ENCODE data around the gene TACC3. TPM values are rescaled to one million over a fixed set of nuclear protein-coding genes. Genes with fewer than 3 reads are reported as not detected.

TACC3 gene
- total RNA-seq, 1 donor from 2014 or later = 91.4 TPM

DNA sequence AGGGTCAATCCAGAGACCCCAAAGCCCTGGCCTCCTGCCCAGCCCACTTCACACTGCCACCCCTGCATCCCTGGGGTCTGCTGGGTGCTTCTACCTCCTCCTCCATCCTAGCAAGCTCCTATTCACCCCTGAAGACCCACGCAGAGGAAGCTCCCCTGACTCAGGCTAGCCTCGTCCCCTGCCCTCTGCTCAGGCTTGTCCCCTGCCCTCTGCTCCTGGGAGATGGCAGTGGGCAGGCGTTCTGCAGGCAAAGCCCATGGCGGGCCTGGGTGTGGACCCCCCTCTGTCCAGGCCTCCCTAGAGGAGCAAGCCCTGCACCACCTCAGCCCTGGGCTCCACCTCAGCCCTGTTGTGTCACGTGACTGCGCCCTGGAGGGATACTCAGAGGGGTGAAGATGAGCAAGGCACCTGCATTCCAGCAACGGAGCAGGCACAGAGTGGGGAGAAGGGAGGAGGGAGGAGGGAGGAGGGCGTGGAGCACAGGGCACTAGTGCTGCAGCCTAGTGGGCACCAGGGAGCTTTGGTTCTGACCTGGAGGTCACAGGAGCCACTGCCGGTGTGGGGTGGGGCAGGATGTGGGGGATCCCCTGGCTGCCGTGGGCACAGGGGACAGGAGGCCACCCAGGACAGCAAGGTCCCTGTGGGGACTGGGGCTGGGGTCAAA, 44.2 kb downstream of the TACC3 start:
- TF ChIP-seq, protein P1, sequence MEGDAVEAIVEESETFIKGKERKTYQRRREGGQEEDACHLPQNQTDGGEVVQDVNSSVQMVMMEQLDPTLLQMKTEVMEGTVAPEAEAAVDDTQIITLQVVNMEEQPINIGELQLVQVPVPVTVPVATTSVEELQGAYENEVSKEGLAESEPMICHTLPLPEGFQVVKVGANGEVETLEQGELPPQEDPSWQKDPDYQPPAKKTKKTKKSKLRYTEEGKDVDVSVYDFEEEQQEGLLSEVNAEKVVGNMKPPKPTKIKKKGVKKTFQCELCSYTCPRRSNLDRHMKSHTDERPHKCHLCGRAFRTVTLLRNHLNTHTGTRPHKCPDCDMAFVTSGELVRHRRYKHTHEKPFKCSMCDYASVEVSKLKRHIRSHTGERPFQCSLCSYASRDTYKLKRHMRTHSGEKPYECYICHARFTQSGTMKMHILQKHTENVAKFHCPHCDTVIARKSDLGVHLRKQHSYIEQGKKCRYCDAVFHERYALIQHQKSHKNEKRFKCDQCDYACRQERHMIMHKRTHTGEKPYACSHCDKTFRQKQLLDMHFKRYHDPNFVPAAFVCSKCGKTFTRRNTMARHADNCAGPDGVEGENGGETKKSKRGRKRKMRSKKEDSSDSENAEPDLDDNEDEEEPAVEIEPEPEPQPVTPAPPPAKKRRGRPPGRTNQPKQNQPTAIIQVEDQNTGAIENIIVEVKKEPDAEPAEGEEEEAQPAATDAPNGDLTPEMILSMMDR (conservative IDR thresholded peaks at IDR 0.05) = no peak
- H3K9me3 Mint-ChIP-seq = no peaks in the 10 kb centered on the region
- H3K27me3 Mint-ChIP-seq = no peaks in the 10 kb centered on the region
- H3K4me1 Mint-ChIP-seq (ENCODE audit: unreplicated experiment) = peaks cover 4% of the 10 kb centered on the region
- DNase-seq (ENCODE audit: extremely low spot score, unreplicated experiment) = no peak
- no peaks in the 10 kb centered on the region for H3K36me3 Mint-ChIP-seq
- H3K4me3 Mint-ChIP-seq = no peak overlapping the region
- H3K27ac Mint-ChIP-seq = no peak overlapping the region

DNA sequence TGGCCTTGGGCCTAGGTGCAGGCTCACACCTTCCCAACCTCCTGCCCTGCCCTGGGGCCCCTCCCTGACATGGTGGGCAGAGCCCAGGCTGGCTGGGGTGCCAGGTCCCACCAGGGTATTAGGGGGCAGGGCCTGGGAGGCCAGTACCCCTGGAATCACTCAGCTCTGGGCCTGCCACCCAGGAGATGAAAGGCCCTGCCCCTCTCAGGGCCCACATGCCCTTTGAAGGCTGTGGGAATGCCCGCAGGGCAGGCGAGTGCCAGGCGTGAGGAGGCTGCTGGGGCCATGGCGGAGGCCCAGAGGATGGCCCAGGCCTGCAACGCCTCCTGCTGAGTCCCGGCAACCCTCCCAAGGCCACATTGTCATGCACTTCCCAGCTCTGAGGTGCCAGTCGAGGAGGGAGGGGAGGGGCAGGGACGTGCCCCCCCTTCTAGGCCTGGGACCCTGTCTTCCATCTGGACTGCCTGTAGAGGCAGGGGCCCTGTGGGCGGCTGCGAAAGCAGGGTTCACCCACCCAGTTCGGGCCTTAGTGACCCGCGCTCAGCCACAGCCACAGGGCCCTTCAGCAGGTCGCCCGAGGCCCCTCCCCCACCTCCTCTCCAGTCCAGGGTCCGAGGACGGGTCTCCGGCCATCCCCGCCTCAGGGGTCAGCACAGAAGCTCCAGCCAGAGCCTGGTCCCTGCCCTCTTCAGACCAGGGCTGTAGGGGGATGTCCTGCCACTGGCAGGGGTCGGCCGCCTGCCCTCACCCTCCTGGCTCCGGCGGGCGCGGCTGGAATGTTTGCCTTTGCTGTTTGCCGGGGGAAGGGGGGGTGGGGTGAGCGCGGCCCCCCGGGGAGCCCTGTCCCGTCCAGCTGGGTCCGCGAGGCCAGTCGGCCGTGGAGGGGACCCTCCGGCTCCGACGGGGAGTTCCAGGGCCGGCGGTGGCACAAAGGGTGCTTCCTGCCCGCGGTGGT, 45.1 kb downstream of the TACC3 start:
- Mint-ChIP-seq H3K27me3 (no peaks in the 10 kb centered on the region), H3K27ac (no peak overlapping the region), H3K9me3 (no peaks in the 10 kb centered on the region), H3K36me3 (no peaks in the 10 kb centered on the region), H3K4me1 (ENCODE audit: unreplicated experiment) (peaks cover 4% of the 10 kb centered on the region), H3K4me3 (no peak overlapping the region)
- no peak for DNase-seq (ENCODE audit: extremely low spot score, unreplicated experiment)
- TF ChIP-seq, protein P1 (conservative IDR thresholded peaks at IDR 0.05) = no peak

DNA sequence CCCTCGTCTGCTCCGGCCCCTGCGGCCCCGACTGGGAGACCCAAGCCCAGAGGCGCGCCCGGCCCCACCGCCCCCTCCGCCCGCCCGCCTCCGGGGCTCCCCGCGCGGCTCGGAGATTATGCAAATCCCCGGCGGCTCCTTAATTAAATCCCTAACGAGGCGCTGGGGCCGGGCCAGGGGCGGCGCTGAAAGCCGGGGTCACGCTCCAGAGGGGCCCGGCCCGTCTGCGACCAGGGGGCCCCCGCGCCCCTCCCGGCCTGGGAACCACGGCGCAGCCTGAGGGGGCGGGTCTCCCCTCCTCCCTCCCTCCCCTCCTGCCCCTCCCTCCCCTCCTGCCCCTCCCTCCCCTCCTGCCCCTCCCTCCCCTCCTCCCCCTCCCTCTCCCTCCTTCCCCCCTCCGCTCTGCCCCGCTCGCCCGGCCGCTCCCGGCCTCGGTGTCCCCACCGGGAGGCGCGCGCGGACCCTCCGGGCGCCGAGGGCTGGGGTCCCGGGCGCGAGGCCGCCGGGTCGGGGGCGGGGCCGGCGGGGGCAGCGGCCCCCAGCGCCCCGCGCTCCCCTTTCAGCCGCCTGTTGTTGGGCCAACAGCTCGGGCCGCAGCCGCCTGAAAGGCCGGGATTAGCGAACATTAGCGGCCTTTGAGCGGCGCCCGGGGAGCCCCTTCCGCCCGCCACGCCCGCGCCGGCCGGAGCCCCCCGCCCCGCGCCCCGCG, 45.9 kb downstream of the TACC3 start:
- no peaks in the 10 kb centered on the region for H3K9me3 Mint-ChIP-seq
- no peaks in the 10 kb centered on the region for H3K36me3 Mint-ChIP-seq
- no peak for DNase-seq (ENCODE audit: extremely low spot score, unreplicated experiment)
- H3K4me1 Mint-ChIP-seq (ENCODE audit: unreplicated experiment) = peaks cover 4% of the 10 kb centered on the region
- TF ChIP-seq, protein P1 (conservative IDR thresholded peaks at IDR 0.05) = no peak
- no peak overlapping the region for H3K27ac Mint-ChIP-seq
- no peaks in the 10 kb centered on the region for H3K27me3 Mint-ChIP-seq
- no peak overlapping the region for H3K4me3 Mint-ChIP-seq

DNA sequence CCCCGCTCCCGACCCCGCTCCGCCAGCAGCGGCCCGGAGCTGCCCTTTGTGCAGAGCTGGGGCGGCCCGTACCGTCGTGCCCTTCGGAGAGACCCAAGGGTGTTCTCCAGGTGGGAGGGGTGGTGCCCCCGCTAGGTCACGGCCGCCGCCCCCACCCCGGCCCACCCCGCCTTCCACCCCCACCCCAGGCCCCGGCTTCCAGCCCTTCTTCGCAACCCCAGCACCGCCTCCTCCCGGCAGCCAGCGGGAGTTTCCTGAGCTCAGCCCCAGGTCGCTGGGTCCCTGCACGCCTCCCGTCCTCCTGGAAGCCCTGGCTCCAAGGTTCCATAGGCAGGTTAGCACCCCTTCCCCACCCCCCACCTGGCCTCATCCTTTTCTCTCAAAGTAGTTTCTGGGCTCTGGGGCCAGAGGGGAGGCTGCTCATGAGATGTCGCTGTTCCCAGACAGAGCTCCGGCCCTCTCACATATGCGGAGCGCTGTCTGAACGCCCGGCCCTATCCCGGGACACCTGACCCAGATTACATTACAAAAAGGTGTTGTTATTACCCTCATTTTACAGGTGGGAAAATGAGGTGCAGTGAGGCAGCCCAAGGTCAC, 46.5 kb downstream of the TACC3 start:
- H3K36me3 Mint-ChIP-seq = no peaks in the 10 kb centered on the region
- TF ChIP-seq, protein P1 (conservative IDR thresholded peaks at IDR 0.05) = peak; percentile 69
- peak overlapping the region; percentile 59 for H3K27ac Mint-ChIP-seq
- no peaks in the 10 kb centered on the region for H3K9me3 Mint-ChIP-seq
- H3K4me3 Mint-ChIP-seq = peak overlapping the region; percentile 94
- DNase-seq (ENCODE audit: extremely low spot score, unreplicated experiment) = no peak
- H3K4me1 Mint-ChIP-seq (ENCODE audit: unreplicated experiment) = peaks cover 4% of the 10 kb centered on the region
- no peaks in the 10 kb centered on the region for H3K27me3 Mint-ChIP-seq

DNA sequence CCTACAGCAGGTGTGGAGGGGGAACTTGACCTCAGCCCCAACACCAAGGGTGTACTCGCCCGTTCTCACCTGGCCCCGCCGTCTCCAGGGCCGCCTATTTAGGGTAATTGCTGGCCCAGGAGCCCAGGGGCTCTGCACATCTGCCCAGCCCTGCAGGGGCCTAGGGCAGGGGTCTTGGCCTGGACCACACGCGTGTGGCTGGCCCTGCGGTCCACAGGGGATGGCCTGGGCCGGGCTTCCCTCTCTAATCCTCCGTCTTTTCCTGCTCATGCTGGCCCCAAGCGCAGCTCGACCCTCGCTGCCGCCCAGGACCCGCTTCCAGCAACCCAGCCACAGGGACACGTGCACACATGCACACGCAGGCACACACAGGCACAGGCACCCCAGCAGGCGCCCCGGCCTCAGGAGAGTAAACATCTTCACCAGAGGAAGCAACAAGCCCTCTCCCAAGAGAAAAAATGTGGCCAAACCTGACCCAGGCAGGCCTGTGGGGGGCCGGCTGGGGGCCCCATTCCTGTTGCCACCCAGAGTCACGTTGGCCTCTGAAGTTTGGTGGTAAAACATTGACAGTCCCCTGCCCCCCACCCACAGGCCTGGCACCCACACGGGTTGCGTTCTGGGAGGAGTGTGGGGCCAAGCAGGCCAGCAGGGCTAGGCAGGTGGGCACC, 47.2 kb downstream of the TACC3 start:
- no peaks in the 10 kb centered on the region for H3K9me3 Mint-ChIP-seq
- H3K36me3 Mint-ChIP-seq = no peaks in the 10 kb centered on the region
- DNase-seq (ENCODE audit: extremely low spot score, unreplicated experiment) = no peak
- H3K27me3 Mint-ChIP-seq = no peaks in the 10 kb centered on the region
- H3K27ac Mint-ChIP-seq = peak overlapping the region; percentile 94
- TF ChIP-seq, protein P1 (conservative IDR thresholded peaks at IDR 0.05) = no peak
- peaks cover 4% of the 10 kb centered on the region for H3K4me1 Mint-ChIP-seq (ENCODE audit: unreplicated experiment)
- H3K4me3 Mint-ChIP-seq = peak overlapping the region; percentile 94

Measured in type B pancreatic cell (in vitro differentiated cells).